ENCODE measurements around the gene TPM1.

Gene TPM1

GRCh38 chr15:63067976-63068743 is 25.6 kb downstream of the TPM1 start:
- TF ChIP-seq CTCF (conservative IDR thresholded peaks at IDR 0.05; ENCODE audit: low read depth, low read length) = no peak
- DNase-seq (ENCODE audit: low read depth) = no peak
- no peak overlapping the region for H3K4me3 ChIP-seq (ENCODE audit: low read depth, low read length)

GRCh38 chr15:63069616-63070090 is 27.1 kb downstream of the TPM1 start:
- no peak overlapping the region for H3K4me3 ChIP-seq (ENCODE audit: low read depth, low read length)
- TF ChIP-seq CTCF (conservative IDR thresholded peaks at IDR 0.05; ENCODE audit: low read depth, low read length) = no peak
- no peak for DNase-seq (ENCODE audit: low read depth)

- DNase-seq (ENCODE audit: low read depth) = no peak
- no peak overlapping the region for H3K4me3 ChIP-seq (ENCODE audit: low read depth, low read length)
- TF ChIP-seq CTCF (conservative IDR thresholded peaks at IDR 0.05; ENCODE audit: low read depth, low read length) = no peak
Observed at GRCh38 chr15:63070681-63071129, 28.2 kb downstream of the TPM1 start.

- no peak for DNase-seq (ENCODE audit: low read depth)
- no peak for TF ChIP-seq CTCF (conservative IDR thresholded peaks at IDR 0.05; ENCODE audit: low read depth, low read length)
- H3K4me3 ChIP-seq (ENCODE audit: low read depth, low read length) = no peak overlapping the region
Observed at GRCh38 chr15:63071288-63071909, 28.9 kb downstream of the TPM1 start.

GRCh38 chr15:63072023-63072650 is 29.6 kb downstream of the TPM1 start:
- no peak for TF ChIP-seq CTCF (conservative IDR thresholded peaks at IDR 0.05; ENCODE audit: low read depth, low read length)
- DNase-seq (ENCODE audit: low read depth) = no peak
- H3K4me3 ChIP-seq (ENCODE audit: low read depth, low read length) = no peak overlapping the region

GRCh38 chr15:63072809-63073277 is 30.3 kb downstream of the TPM1 start:
- no peak for TF ChIP-seq CTCF (conservative IDR thresholded peaks at IDR 0.05; ENCODE audit: low read depth, low read length)
- DNase-seq (ENCODE audit: low read depth) = no peak
- no peak overlapping the region for H3K4me3 ChIP-seq (ENCODE audit: low read depth, low read length)

Measured in choroid plexus epithelial cell (primary cell).